UCSD-AML1 (cell line): ENCODE results near the gene ZNRD2.

Experiments used
- DNase-seq: peaks from one replicate; lab custom pipeline; 2025; ENCODE audit not compliant: unreplicated experiment; lab: John Stamatoyannopoulos, UW

Gene ZNRD2

DNA sequence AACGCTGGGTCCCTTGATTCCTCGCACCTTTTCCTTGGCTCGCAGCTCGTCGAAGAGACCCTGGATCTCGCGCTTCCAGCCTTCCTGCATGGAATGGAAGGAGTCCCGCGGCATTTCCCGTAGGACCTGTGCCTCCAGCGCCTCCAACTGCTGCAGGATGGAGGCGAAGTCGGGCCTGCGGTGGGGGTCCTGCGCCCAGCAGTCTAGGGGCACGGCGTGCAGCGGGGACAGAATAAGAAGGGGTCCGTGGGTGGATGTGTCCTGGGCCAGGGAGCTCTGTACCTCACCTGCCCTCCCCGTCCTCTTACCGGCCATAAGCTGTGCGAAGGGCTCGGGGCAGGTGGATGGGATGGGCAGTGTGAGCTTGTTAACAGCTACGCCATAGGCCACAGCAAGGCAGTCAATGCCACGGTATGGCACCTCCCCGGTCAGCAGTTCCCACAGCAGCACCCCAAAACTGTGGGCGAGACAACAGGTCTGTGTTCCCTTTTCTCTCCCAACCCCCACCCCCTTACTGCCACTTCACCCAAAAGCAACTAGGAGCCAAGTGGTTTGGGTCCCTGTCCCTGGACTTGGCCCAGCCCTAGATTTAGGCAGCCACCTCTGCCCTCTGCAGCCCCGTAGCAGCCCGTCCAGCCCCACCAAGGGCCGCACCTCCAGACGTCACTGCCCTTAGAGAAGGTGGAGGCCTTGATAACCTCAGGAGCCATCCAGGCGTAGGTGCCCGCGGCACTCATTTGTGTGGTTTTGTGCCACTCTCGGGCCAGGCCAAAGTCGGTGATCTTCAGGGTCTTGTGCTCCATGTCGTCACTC lies 37.5 kb downstream of the ZNRD2 start:
- no peak for DNase-seq

DNA sequence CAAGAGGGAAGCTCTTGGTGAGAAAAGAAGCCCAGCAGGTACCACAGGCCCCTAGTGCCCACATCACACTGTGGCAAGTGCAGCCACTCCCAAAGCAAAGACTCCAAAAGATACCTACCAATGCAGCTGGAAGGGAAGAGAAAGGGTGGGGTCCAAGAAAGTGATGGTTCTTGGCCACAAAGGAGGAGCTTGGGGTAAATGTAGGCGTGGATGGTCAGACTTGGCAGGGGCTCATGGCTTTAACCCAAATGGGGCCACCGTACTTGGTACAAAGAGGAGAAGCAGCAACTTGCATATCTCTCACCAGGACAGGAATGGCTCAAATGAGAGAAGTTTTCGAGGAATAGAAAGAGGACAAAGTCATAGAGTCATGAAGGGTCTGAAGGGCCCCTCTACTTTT lies 39.0 kb downstream of the ZNRD2 start:
- no peak for DNase-seq

DNA sequence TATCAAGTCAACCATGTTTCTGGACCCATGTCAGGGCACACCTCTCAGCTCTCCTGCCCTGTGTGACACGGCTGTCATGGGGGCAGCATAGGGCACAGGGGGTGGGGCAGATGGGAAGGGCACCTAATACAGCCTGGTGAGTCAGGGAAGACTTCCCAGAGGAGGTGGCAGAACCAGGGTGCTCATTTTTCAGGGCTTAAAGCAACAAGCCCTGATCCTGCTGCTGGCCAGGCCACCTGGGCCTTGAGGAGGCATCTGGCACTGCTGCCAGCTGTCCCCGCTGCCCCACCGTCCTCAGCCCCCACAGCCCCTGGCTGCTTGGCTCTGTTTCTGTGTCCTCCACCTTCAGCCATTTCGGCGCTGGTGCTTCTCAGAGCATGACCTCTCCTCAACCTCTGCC lies 39.4 kb downstream of the ZNRD2 start:
- DNase-seq = no peak

DNA sequence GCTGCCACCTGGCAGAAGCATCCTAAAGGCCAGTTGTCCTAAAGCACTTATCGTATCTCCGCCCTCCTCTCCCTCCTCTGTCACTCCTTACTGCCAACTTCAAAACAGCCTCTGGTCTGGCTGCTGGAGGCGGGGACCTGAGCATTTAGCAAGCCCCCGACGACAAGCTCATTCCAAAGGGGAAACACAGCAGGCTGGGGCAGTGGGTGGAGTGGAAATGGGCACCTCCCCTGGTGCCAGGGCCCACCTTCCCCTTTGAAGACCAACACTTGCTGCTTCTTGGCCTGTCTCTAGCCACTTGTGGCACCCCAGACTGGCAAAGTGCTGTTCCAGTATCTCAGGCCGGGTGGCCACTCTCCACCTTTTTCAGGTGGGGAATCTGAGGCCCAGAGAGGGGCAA lies 40.1 kb downstream of the ZNRD2 start:
- DNase-seq = no peak

DNA sequence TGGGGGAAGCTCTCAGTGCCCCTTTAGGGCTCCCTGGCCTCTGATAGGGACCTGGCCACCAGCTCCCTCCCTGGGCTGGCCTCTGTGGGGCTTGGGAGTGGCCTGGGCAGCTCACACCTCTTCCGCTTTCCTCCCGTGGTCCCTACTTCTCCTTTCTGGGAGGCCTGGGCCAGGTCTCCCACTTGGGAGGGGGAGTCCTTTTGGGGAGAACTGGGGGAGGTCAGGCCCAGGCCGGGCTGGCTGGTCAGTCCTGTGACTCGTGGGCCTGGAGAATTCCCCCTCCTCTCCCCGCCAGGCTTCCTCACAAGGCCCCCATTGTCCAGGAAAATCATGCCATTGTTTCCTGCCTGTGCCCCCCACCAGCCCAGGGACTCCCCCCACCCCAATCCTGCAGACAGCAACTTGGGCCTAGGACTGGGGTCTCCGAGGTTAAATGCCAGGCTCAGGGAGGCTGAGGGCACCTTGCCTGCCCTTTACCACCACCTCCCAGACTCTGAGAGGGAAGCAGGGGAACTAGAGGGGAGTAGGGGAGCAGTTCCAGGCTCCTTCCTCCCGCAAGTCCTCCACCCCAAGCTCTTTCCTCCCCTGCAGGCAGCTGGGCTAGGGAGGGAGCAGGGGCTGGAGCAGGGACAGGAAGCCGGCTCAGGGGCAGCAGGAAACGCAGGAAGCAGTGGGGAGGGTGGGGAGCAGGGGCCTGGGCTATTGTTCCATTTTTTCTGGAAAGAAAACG lies 40.9 kb downstream of the ZNRD2 start:
- peak; percentile 82 for DNase-seq

DNA sequence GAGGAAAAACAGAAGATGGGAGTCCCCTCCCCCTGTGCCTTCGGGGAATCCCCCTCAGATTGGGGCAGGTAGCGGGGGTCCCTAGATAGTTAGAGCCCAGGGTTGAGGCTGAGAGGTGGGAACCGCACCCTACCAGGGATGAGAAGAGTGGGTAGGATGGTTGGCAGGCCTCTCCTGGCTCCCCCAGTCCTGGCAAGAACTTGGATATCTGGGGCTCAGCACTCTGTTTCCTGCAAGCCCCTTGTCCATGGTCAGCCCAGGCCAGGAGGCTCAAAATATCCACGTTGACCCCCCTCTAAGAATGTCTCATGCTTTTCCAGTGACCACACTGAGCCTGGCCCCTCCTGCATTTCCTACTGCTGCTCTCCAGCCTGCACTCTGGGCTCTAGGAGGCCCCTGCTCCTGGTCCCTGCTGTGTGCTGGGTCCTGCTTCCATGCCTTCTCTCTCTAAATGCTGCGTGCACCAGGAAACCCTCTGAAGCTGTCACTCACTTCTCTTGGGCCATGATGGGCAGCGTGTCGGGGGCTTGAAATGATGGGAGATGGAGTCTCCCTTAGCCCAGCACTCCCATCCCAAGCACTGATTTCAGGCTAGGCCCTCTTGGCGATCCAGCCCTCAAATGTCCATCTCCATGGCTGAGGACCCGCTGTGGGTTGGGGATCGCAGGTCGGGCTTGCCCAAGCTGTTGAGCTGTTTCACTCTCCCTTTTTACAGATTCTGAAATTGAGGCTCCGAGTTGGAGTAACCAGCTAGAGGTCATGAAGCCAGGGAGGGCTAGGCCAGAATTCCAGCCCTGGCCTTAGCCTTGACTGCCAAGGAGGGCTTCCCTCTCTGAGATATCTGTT lies 41.7 kb downstream of the ZNRD2 start:
- DNase-seq = no peak

DNA sequence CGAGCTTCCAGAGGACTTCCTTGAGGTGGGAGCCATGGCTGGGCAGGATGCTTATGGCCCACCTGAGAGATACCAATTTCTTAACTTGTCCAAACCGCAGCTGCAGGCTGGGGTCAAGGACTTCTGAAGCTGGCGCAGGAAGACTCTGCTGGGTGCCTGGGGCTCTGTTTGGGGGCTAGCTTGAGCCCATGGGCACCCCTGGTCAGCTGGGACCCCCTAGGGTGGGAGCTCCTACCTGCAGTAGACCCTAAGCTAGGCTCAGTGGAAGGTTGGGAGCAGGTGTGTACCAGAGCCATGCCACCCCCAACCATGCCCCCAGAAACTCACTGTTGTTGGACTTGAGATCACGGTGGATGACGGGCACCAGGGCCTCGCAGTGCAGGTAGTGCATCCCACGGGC lies 42.4 kb downstream of the ZNRD2 start:
- no peak for DNase-seq

DNA sequence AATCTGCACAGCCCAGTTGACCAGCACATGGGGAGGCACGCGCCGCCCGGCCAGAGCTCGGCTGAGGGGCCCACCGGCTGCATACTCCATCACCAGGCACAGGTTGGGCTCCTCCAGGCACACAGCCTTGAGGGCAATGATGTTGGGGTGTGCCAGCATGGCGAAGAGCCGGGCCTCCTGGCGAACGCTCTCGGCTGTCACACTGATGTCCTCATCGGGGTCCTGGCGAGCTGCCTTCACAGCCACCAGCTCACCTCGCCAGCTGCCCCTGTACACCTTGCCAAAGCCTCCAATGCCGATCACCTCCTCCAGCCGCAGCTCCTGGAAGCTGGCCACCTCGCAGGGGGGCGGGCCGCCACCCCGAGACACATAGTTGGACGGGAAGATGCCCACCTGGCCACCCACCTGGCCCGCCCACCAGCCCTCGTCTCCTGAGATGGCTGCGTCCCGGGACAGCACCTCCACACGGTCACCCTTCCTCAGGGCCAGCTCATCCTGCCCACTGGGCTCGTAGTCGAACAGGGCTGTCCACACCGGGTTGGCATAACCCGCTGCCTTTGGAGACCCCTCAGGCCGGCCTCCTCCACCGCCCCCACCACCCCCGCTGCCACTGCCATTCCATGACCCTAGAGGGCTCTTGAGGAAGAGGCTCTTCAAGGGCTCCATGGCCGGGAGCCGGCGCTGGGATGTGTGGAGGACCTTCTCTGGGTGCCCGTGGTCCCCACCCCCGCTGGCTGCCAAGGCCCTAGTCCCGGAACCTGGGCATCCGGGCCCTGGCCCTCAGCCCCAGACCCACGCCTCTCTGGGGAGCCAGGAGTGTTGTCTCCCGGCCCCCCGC lies 43.0 kb downstream of the ZNRD2 start:
- no peak for DNase-seq

DNA sequence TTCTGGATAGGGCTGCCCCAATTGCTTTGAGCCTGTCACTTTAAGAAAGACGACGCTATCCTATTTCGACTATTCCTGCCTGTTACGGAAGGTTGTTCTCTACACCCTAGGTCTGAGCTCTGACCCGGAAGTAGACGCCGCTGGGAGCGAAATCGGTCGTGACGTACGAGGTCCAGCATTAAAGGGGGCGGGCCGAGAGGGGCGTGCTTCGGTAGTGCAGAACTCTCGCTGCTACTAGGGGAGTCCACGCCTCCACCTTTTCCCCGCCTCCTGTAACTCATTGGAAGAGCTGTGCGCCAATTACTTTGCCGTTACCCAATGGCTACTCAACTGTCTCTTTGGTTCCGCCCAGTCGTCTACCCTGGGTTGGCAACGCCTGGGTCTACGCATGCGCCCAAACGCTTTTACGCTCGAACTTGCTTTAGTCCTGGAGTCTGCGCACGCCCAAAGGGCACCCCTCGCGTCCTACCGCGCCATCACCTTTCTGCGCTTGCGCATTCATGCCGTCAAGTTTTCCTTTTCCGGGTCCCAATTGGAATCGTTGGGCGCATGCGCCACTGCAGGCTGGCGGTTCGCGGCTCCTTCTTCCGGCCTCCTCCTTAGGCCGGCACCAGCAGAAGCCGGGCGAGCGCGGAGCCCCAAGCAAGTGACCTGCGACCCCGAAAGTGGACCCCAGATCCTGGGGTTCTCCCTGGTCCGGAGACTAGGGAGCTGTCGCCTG lies 45.1 kb downstream of the ZNRD2 start, which contains the start of gene PCNX3:
TSS of gene PCNX3 (plus strand) at position 548 of the 721 bp plus-strand sequence. CDS start 536 bp downstream, outside the sequence.
- peak; percentile 100 for DNase-seq

DNA sequence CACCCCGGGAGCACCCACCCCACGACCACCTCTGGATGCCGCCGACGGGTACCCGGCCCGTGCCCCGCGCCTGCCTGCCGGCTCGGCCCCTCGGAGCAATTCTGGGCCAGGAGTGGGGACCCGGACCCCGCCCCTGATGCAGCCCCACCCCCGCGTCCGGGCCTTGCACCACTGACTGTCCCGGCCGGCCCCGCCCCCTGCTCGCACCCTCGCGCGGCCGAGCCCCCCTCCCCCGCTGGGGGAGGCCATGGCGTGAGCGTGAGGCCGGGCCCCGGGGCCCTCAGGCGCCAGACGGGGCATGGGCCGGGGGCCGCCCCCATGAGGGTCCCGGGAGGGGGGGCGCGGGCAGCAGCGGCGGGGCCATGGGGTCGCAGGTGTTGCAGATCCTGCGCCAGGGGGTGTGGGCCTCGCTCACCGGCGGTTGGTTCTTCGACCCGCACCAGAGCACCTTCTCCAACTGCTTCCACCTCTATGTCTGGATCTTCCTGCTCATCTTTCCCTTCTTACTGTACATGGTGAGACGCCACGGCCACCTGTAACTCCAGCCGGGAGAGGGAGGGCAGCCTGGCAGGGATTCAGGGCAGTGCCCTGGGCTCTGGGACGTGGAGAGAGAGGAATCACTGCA lies 45.8 kb downstream of the ZNRD2 start:
- peak; percentile 69 for DNase-seq

DNA sequence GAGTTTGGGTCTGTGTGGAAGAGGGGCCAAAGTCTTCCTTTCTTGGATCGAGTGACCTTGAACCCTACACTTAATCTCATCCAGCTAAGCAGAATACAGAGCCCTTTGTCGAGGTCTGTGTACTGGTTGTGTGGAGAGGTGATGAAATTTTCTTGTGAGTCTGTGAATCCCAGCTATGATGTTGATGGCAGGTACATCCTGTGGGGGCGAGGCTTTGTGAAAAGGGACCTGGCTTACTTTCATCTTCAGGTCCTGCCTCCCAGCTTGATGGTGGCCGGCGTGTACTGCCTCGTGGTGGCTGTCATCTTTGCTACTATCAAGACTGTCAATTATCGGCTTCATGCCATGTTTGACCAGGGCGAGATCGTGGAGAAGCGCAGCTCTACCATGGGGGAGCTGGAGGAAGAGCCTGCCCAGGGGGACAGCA lies 46.3 kb downstream of the ZNRD2 start:
- no peak for DNase-seq

DNA sequence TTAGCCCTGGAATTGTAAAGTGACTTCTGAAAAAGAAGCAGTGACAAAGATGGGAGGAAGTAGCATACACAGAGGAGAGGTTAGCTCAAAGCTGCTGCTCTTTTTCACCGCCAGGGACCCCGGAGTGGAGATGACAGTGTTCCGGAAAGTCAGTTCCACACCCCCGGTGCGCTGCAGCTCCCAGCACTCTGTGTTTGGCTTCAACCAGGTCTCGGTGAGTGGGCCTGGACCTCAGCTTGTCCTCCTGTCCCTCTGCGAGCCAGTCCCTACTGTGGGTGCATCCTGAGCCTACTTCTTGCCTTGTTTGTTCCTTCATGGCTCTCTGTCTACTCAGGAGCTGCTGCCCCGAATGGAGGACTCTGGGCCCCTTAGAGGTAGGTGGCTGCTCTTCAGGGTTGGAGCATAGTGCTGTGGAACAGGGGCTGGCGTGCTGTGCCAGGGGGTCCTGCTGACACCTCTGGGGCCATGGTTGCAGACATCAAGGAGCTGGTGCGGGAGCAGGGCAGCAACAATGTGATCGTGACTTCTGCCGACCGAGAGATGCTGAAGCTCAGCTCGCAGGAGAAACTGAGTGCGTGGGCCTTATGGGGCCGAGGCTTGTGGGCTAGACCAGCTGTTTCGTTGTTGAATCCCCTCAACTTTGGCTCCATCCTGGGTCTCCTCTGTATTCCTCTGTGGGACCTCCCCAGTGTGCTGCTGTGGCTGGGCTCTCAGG lies 47.0 kb downstream of the ZNRD2 start:
- no peak for DNase-seq

DNA sequence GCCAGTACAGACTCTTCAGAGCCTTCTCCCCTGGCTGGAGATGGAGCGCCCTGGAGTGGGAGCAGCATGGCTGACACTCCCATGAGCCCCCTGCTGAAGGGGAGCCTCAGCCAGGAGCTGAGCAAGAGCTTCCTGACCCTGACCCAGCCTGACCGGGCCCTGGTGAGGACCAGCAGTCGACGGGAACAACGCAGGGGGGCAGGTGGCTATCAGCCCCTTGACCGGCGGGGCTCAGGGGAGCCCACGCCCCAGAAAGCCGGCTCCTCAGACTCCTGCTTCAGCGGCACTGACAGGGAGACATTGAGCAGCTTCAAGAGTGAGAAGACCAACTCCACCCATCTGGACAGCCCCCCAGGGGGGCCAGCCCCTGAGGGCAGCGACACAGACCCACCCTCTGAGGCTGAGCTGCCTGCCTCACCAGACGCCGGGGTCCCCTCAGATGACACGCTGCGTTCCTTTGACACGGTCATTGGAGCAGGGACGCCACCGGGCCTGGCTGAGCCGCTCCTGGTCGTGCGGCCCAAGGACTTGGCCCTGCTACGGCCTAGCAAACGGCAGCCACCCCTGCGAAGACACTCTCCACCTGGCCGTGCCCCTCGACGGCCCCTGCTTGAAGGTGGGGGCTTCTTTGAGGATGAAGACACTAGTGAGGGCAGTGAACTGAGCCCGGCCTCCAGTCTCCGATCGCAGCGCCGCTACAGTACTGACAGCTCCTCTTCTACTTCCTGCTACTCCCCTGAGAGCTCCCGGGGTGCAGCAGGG lies 47.9 kb downstream of the ZNRD2 start:
- DNase-seq = no peak

DNA sequence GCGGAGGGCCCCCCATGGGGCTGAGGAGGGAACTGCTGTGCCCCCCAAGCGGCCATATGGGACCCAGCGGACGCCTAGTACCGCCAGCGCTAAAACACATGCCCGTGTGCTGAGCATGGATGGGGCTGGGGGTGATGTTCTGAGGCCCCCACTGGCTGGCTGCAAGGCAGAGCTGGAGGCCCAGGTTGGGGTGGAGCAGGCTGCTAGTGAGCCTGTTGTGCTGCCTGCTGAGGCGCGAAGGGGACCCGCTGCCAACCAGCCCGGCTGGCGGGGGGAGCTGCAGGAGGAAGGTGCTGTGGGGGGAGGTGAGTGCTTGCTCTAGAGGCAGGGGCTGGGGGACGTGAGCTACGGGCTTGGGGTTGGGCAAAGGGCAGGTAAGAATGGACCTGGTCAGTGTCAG lies 48.5 kb downstream of the ZNRD2 start:
- no peak for DNase-seq

DNA sequence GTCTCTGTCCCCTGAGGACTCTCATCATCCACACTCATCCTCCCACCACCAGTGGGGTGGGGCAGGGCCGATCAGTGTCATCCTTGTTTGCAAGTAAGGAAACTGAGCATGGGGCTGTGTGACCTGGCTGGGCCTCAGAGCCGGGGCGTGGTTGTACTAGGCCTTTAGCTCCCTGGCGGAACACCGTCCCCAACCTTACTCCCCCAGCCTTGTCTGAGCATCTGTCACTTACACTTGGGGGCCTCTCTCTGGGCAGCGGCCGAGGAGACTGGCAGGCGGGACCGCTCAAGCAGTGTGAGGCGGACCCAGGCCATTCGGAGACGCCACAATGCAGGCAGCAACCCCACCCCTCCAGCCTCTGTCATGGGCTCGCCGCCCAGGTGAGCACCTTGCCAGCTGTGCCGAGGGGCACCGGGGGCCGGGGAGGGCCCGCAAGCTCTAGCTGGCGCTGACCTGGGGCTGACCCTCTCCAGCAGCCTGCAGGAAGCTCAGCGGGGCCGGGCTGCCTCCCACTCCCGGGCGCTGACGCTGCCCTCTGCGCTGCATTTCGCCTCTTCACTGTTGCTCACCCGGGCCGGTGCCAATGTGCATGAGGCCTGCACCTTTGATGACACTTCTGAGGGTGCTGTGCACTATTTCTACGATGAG lies 49.1 kb downstream of the ZNRD2 start:
- DNase-seq = no peak

DNA sequence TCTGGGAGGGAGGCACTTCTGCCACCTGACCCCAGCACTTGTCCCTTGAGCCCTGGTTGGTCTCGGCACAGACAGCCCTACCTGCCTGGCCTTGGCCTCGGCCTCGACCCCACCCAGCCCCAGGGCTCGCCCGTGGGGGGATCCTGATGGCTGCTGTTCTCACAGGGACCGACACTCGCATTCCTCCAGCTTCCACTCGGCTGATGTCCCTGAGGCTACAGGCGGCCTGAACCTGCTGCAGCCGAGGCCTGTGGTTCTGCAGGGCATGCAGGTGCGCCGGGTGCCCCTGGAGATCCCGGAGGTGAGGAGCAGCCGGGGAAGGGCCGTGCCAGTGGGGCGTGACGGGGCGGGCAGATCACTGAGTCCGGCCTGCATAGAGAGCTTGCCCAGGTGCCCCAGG lies 50.4 kb downstream of the ZNRD2 start:
- no peak for DNase-seq

DNA sequence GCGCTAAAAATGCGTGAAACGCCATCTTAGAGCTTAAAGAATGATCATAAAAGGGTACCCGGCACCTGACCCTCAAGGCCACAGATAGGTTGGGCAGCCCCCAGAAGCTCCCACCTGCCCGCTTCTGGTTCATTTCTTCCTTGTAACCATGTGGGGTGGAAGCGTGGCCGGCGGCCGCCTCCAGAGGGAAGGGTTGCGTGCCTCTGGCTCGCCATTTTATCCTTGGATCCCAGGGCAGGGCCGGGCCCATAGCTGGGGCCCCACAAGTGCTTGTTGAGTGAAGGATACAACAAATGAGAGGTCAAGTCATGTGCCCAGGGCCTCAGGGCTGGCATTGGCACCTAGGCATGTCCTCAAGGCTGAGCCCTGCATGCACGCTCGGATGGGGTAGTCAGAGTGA lies 51.2 kb downstream of the ZNRD2 start:
- DNase-seq = no peak
